ENCODE measurements around the gene ZFYVE26. TPM values are rescaled to one million over a fixed set of nuclear protein-coding genes. Genes with fewer than 3 reads are reported as not detected.

ZFYVE26 gene
- total RNA-seq, 1 experiment from 2014 or later: 19.9 TPM

GRCh38 chr14:67766035-67766680 is 50.2 kb downstream of the ZFYVE26 start:
- no peak for DNase-seq
- H3K23me2 ChIP-seq (ENCODE audit: insufficient read length, low read depth, low read length, poor library complexity, severe bottlenecking): no peaks in the 10 kb centered on the region
- no peak overlapping the region for H4K91ac ChIP-seq (ENCODE audit: insufficient read length, low read depth, low read length)
- Mint-ChIP-seq H3K4me1 (no peaks in the 10 kb centered on the region), H3K27ac (no peak overlapping the region), H3K9me3 (no peaks in the 10 kb centered on the region), H3K36me3 (ENCODE audit: insufficient read depth in 1 of 3, low read depth in 3 of 3) (peaks cover 7 to 61% (median 58%) of the 10 kb centered on the region in 3 experiments; a peak in 6 of 7 replicates), H3K4me3 (no peak overlapping the region), H3K27me3 (ENCODE audit: low read depth) (no peaks in the 10 kb centered on the region)
- H4K5ac ChIP-seq (ENCODE audit: insufficient read length, low read depth, low read length): no peak overlapping the region
- no peaks in the 10 kb centered on the region for H3K4me1 ChIP-seq (ENCODE audit: insufficient read depth, low read length)
- H2BK12ac ChIP-seq (ENCODE audit: insufficient read length, low read depth, low read length): no peak overlapping the region
- no peak overlapping the region for H3T11ph ChIP-seq (ENCODE audit: low read length)
- no peak overlapping the region for H3K23ac ChIP-seq (ENCODE audit: insufficient read length, low read depth, low read length)
- H4K8ac ChIP-seq (replicated peaks; ENCODE audit: insufficient read length, low read depth, low read length): no peak overlapping the region
- H3K27me3 ChIP-seq (ENCODE audit: insufficient read depth, low read length): no peaks in the 10 kb centered on the region
- H2AFZ ChIP-seq (ENCODE audit: low read length): no peak overlapping the region
- H3K79me2 ChIP-seq (ENCODE audit: insufficient read depth, low read length): no peaks in the 10 kb centered on the region
- no peaks in the 10 kb centered on the region for H4K20me1 ChIP-seq (ENCODE audit: control insufficient read depth, insufficient read depth, insufficient read length)
- no peak overlapping the region for H3K4ac ChIP-seq (ENCODE audit: low read depth, low read length)
- no peak overlapping the region for H3K9ac ChIP-seq (ENCODE audit: extremely low read depth, insufficient read length, low read length)
- no peak overlapping the region for H2BK15ac ChIP-seq (ENCODE audit: low read depth, low read length)
- no peak overlapping the region for H2AK5ac ChIP-seq (ENCODE audit: insufficient read length, low read length)
- H2BK20ac ChIP-seq (ENCODE audit: low read depth, low read length, poor library complexity, severe bottlenecking): no peak overlapping the region
- no peak overlapping the region for H3K4me2 ChIP-seq (ENCODE audit: insufficient read depth, insufficient read length, low read length)
- H3K18ac ChIP-seq (ENCODE audit: insufficient read length, low read depth, low read length): no peak overlapping the region
- no peak overlapping the region for H3K14ac ChIP-seq (ENCODE audit: insufficient read depth, low read length)
- no peak overlapping the region for H2BK5ac ChIP-seq (ENCODE audit: insufficient read length, low read length)
- H3K9me3 ChIP-seq (ENCODE audit: control insufficient read depth, low read depth, low read length): no peaks in the 10 kb centered on the region
- H3K79me1 ChIP-seq (ENCODE audit: insufficient read depth, low read depth, low read length, poor library complexity, severe bottlenecking): no peaks in the 10 kb centered on the region
- H3K27ac ChIP-seq (ENCODE audit: insufficient read length, low read depth, low read length): no peak overlapping the region
- WGBS (ENCODE audit: extremely low coverage, insufficient read length, low lambda C conversion rate): no CpG with 5 or more reads among the region's 10 CpGs
- TF ChIP-seq CTCF (conservative IDR thresholded peaks at IDR 0.05): no peak
- no peak overlapping the region for H2BK120ac ChIP-seq (ENCODE audit: low read depth, low read length, poor library complexity, severe bottlenecking)
- no peak overlapping the region for H3K56ac ChIP-seq (ENCODE audit: insufficient read length, low read depth, low read length)

Measured in H9 (cell line).